HG03460 (cell line): Measurements from ENCODE around the gene TRAIP.

Source experiments
- ATAC-seq: cut with Tn5 transposase; IDR thresholded peaks from one replicate; pipeline ENCODE4 v1.9.1; 2021; ENCODE audit not compliant: unreplicated experiment

TRAIP gene

GRCh38 chr3:49876567-49876966, 20.2 kb upstream of the TRAIP start:
- ATAC-seq, result no peak

- no peak for ATAC-seq
Measured at GRCh38 chr3:49873623-49874022, 17.3 kb upstream of the TRAIP start.

GRCh38 chr3:49872801-49873281, 16.5 kb upstream of the TRAIP start:
- no peak for ATAC-seq

GRCh38 chr3:49871531-49872153, 15.3 kb upstream of the TRAIP start:
- ATAC-seq, result no peak

DNA sequence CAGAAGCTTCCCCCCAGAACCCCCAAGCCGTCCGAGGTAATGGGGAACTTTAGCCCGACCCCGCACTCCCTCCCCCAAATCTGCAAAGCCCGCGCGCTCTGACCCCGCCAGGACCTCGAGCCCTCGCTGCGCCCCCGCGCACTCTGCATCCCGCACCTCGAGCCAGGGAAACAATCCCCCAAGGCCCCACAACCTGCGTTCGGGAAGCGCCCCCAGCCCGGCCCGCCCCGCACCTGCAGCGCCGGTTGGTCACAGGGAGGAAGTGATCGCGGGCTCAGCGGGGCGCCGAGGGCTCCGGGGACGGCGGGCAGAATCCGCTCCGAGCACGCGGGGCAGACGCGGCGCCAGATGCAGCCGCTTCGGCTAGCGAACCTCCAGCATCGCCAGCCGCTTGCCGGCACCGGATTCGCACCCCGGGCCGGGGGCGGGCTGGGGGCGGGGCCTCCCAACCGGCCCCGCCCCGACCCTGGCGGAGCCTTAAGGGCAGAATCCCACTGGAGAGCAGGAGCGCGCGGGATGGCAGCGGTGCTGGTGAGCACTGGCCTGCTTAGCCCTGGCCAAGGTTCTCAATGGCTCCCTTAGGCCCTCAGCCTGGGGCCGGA, 13.3 kb upstream of the TRAIP start, which contains the start of gene CAMKV:
CAMKV (minus strand) TSS at position 382 of the 602 bp plus-strand sequence. CDS start 7,518 bp downstream, outside the sequence.
- no peak for ATAC-seq

- no peak for ATAC-seq
Measured at GRCh38 chr3:49868862-49869466, 12.6 kb upstream of the TRAIP start.

- ATAC-seq, result no peak
Measured at GRCh38 chr3:49867871-49868321, 11.5 kb upstream of the TRAIP start.

DNA sequence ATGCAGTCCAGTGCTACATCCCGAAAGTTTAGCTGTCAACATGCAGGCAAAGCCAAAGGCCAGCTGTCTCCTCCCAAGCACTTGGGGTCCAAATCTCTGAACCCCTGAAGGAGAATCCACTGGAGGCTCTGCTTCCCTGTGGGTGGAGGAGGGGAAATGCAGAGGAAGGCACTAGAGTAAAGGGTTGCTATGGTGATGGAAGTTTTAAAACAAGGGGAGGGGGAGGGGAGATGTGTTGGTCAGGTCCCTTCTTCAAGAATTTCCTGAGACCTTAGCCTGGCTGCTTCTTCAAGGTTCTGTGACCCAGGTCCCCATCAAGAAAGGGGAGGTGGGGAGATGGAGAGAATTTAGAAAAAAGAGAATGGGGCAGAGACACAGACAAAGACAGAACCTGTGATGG, 11.0 kb upstream of the TRAIP start:
- ATAC-seq, result no peak

GRCh38 chr3:49865198-49865784, 8.9 kb upstream of the TRAIP start:
- ATAC-seq, result no peak

GRCh38 chr3:49864505-49864904, 8.1 kb upstream of the TRAIP start:
- no peak for ATAC-seq

GRCh38 chr3:49859576-49860305, 3.4 kb upstream of the TRAIP start:
- no peak for ATAC-seq

GRCh38 chr3:49855662-49856061, 702 bp downstream of the TRAIP start:
- ATAC-seq, result no peak

- no peak for ATAC-seq
Measured at GRCh38 chr3:49845694-49846093, 10.7 kb downstream of the TRAIP start.

GRCh38 chr3:49844464-49845183, 11.7 kb downstream of the TRAIP start:
- ATAC-seq, result no peak

GRCh38 chr3:49842843-49843517, 13.4 kb downstream of the TRAIP start:
- no peak for ATAC-seq

GRCh38 chr3:49841806-49842205, 14.6 kb downstream of the TRAIP start:
- ATAC-seq, result no peak

DNA sequence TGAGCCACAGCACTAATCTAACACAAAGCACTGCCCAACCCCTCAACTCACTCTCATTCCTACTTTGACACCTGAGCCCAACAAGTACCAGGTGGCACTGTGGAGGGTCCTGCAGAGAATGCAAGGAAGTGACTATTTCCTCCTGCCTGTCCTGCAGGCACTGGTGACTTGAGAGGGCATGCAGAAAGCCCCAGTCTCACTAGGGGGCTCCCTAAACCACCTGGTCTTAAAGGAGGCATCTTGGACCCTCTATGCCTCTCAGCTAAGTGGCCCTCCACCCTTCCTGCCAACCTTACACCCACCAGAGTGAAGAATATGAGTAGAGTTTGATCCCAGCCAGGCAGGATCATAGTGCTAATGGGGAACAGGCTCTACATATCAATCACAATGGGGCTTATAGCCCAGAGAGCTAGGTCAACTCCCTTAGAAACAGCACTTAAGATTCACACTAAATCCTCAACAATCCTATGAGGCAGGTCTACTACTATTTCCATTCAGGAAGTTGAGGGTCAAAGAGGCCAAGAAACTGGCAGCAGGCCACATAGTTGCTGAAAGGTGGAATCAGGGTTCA, 15.2 kb downstream of the TRAIP start:
- no peak for ATAC-seq

DNA sequence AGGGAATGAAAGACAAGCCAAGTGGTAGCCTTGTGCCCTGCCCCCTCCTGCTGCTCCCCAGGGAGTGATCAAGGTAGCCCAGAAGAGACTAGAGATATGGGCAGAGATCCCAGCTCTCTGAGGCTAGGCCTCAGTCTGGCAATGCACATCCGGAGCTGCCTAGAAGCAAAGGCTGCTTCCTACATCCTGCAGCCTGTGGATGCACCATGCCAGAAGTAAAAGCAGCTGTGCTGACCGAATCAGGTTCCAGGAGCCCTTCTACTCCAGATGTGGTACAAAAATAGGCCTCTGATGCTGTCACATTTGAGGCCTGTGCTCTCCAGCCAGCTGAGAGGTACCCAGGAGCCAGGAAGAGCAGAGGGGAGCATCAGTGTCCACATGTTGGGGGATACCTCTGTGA, 16.0 kb downstream of the TRAIP start:
- ATAC-seq, result no peak

DNA sequence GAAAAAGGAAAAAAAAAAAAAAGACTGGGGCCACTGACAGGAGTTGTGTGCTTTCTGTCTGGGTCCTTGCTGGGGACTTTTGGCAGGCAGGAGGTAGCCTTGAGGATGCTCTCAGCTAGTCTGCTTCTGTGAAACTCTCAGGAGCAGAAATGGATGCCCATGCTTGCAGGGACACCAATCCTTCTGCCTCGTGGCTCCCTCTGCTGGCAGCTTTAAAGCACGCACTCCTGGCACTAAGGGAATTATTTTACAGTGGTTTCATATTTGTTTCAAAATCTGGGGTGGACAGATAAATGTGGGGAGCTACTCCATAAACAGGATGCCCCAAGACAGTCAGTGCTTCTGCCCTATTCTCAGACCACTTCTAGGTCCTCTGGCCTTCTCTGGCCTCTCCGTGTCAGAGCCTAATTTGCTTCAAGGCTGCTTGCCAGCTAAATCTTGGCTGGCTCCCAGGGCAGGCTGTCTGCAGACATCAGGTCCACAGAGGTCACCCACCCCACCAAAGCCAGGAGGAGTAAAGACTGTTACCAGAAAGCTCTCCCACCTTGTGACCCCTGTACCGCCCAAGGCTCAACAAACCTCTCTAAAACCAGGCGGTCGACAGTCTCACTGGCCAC, 17.1 kb downstream of the TRAIP start:
- ATAC-seq, result no peak
